Measurements from ENCODE around the gene LRRN4. TPM values are rescaled to one million over a fixed set of nuclear protein-coding genes. Genes with fewer than 3 reads are reported as not detected.

The LRRN4 gene
- total RNA-seq, 1 donor = 0.09 TPM

GRCh38 chr20:6044115-6044514 lies 9.7 kb downstream of the LRRN4 start:
- H3K4me3 ChIP-seq (ENCODE audit: low read depth, low read length) = no peak overlapping the region
- no peak for DNase-seq (ENCODE audit: low read depth)
- no peak for TF ChIP-seq CTCF (IDR thresholded peaks at IDR 0.05; ENCODE audit: insufficient read depth, low read length)

- no peak overlapping the region for H3K4me3 ChIP-seq (ENCODE audit: low read depth, low read length)
- no peak for DNase-seq (ENCODE audit: low read depth)
- no peak for TF ChIP-seq CTCF (IDR thresholded peaks at IDR 0.05; ENCODE audit: insufficient read depth, low read length)
These were observed 12.0 kb downstream of the LRRN4 start for GRCh38 chr20:6041808-6042265.

- no peak for DNase-seq (ENCODE audit: low read depth)
- TF ChIP-seq CTCF (IDR thresholded peaks at IDR 0.05; ENCODE audit: insufficient read depth, low read length) = no peak
- no peak overlapping the region for H3K4me3 ChIP-seq (ENCODE audit: low read depth, low read length)
These were observed 12.7 kb downstream of the LRRN4 start for GRCh38 chr20:6040958-6041807.

GRCh38 chr20:6040540-6040939 lies 13.3 kb downstream of the LRRN4 start:
- DNase-seq (ENCODE audit: low read depth) = no peak
- no peak for TF ChIP-seq CTCF (IDR thresholded peaks at IDR 0.05; ENCODE audit: insufficient read depth, low read length)
- H3K4me3 ChIP-seq (ENCODE audit: low read depth, low read length) = no peak overlapping the region

- no peak for TF ChIP-seq CTCF (IDR thresholded peaks at IDR 0.05; ENCODE audit: insufficient read depth, low read length)
- no peak overlapping the region for H3K4me3 ChIP-seq (ENCODE audit: low read depth, low read length)
- DNase-seq (ENCODE audit: low read depth) = no peak
These were observed 14.1 kb downstream of the LRRN4 start for GRCh38 chr20:6039766-6040165.

- DNase-seq (ENCODE audit: low read depth) = no peak
- no peak for TF ChIP-seq CTCF (IDR thresholded peaks at IDR 0.05; ENCODE audit: insufficient read depth, low read length)
- no peak overlapping the region for H3K4me3 ChIP-seq (ENCODE audit: low read depth, low read length)
These were observed 15.6 kb downstream of the LRRN4 start for GRCh38 chr20:6038256-6038655.

Data from fibroblast of the aortic adventitia (primary cell).